Stomach (tissue), 9 donors: ENCODE data around the gene APOBEC3A. TPM values are rescaled to one million over a fixed set of nuclear protein-coding genes. Genes with fewer than 3 reads are reported as not detected.
"Not testable (repeated sequence)": the region's sequence is repeated elsewhere in the genome, so short reads cannot be mapped to it uniquely, and the experiment has no call there.

Source experiments
- DNase-seq, 2 donors: peaks; one replicate each; pipeline versions ENCODE4 v3.0.0 to v3.0.0-alpha.2; 2013 to 2019
- H3K27ac ChIP-seq, 5 donors: fragments of 200-600 bp in 4 of 5; sonication (generic) in 4 of 5; one replicate each; pipeline ENCODE4 v1.5.1; 2013 to 2019; ENCODE audit warnings: mild to moderate bottlenecking in 1 of 5, moderate library complexity in 1 of 5
- H3K27me3 ChIP-seq, 3 donors: fragments of 200-600 bp; sonication (generic); one replicate each; pipeline ENCODE4 v1.5.1; 2017 to 2019; ENCODE audit warnings: mixed run types in 1 of 3
- H3K36me3 ChIP-seq, 4 donors: fragments of 200-600 bp; sonication (generic); 1 replicate in 3 of 4; 2 replicates in 1 of 4; pipeline ENCODE4 v1.5.1; 2016 to 2019
- H3K4me1 ChIP-seq, 4 donors: fragments of 200-600 bp; sonication (generic); one replicate each; pipeline ENCODE4 v1.5.1; 2016 to 2019
- H3K4me3 ChIP-seq, 4 donors: fragments of 200-600 bp; sonication (generic) in 3 of 4; one replicate each; pipeline ENCODE4 v1.5.1; 2016 to 2019; ENCODE audit warnings: mild to moderate bottlenecking in 1 of 4
- H3K9me3 ChIP-seq, 4 donors: fragments of 200-600 bp; sonication (generic); one replicate each; pipeline ENCODE4 v1.5.1; 2016 to 2019
- CTCF ChIP-seq, 7 experiments: fragments of 450-650 bp in 4 of 7; fragments of 200-600 bp in 3 of 7; sonication (generic) in 3 of 7; IDR thresholded peaks; one replicate each; pipeline ENCODE4 v1.5.1; 2016 to 2019; ENCODE audit warnings: antibody characterized with exemption in 7 of 7, control low read depth in 2 of 7, mild to moderate bottlenecking in 1 of 7
- EP300 ChIP-seq: sonication (generic); formaldehyde crosslinking; IDR thresholded peaks from one replicate; pipeline ENCODE4 v1.6.1; 2017; ENCODE audit warnings: antibody characterized with exemption
- POLR2A ChIP-seq, 4 donors: fragments of 450-650 bp; IDR thresholded peaks; one replicate each; pipeline ENCODE4 v1.6.1; 2016; ENCODE audit warnings: antibody characterized with exemption in 4 of 4, control low read depth in 2 of 4, mild to moderate bottlenecking in 1 of 4, moderate library complexity in 1 of 4
- POLR2AphosphoS5 ChIP-seq, 3 donors: sonication (generic); formaldehyde crosslinking; IDR thresholded peaks; one replicate each; pipeline ENCODE4 v1.6.1; 2016; ENCODE audit warnings: antibody characterized with exemption in 3 of 3
- WGBS, 5 donors: extraction: QIAGEN DNeasy Blood & Tissue Kit in 3 of 5; methylation state at CpG; one replicate each; pipeline versions ENCODE4 v1.1.5 to v1.1.7; 2013 to 2018; 5-methylcytosine and 5-hydroxymethylcytosine counted together
- intact Hi-C: fragments of 100-400 bp; cut with DNase I; formaldehyde crosslinking; loops from one replicate; pipeline ENCODE4 v1.15.1; 2023; ENCODE audit warnings: low total_unique reads
- polyA plus RNA-seq, 3 donors: library from polyadenylated mRNA; stranded (reverse); fragments of 200-250 nt; gene quantifications; one replicate each; pipeline ENCODE4 v1.2.3, GENCODE V29; 2013
- total RNA-seq, 5 donors: library from RNA; depleted of rRNA; stranded (reverse); fragments of >200 nt; gene quantifications; one replicate each; pipeline versions ENCODE4 v1.1.0 to v1.2.3, GENCODE V29; 2014 to 2016
- donor health status: healthy with polysubstance abuse.
- donor health status: Bipolar disorder and iron deficiency.
- donor health status: healthy.

Gene APOBEC3A
- total and polyA plus RNA-seq, 8 donors = 1.2 to 3.3 (median 1.8) TPM; not detected in 4

- intact Hi-C loops = loop anchor here (10.0 kb wide), 1 partner anchor 138 kb away; no protein-coding TSS in a partner anchor
- WGBS, 5 donors = 0 to 21% (median 17%) methylated on average over 5 to 7 of the region's 7 CpGs
Measured at GRCh38 chr22:39003165-39003638, 45.8 kb downstream of the APOBEC3A start.

GRCh38 chr22:39007177-39007576, 49.8 kb downstream of the APOBEC3A start:
- no peaks in the 10 kb centered on the region for H3K36me3 ChIP-seq
- DNase-seq = no peak
- no peak overlapping the region for H3K27ac ChIP-seq
- intact Hi-C loops = loop anchor here (10.0 kb wide), 1 partner anchor 142 kb away; no protein-coding TSS in a partner anchor
- no peaks in the 10 kb centered on the region for H3K27me3 ChIP-seq
- H3K9me3 ChIP-seq = no peaks in the 10 kb centered on the region
- H3K4me3 ChIP-seq = no peak overlapping the region
- no peak for TF ChIP-seq EP300
- TF ChIP-seq CTCF (IDR thresholded peaks at IDR 0.05) = no peak
- no peak for TF ChIP-seq POLR2A (IDR thresholded peaks at IDR 0.05)
- no peak for TF ChIP-seq POLR2AphosphoS5 (IDR thresholded peaks at IDR 0.05)
- H3K4me1 ChIP-seq = peaks cover 0 to 9% (median 7%) of the 10 kb centered on the region in 4 donors
- 90 to 98% (median 96%) methylated on average over 5 of the region's 5 CpGs for WGBS, 5 donors

More at GRCh38 chr22:39003165-39003638, 45.8 kb downstream of the APOBEC3A start:
- peak; percentile 81 to 92 for DNase-seq
- Histone ChIP-seq H3K27ac (peak overlapping the region in 1 of 5 donors; percentile 22), H3K9me3 (peaks cover 0 to 3% (median 0%) of the 10 kb centered on the region in 4 donors), H3K27me3 (peaks cover 0 to 5% (median 0%) of the 10 kb centered on the region in 3 donors), H3K4me3 (no peak overlapping the region), H3K4me1 (peaks cover 0 to 9% (median 7%) of the 10 kb centered on the region in 4 donors), H3K36me3 (no peaks in the 10 kb centered on the region)
- peak in 2 of 3 donors; percentile 15 to 71 for TF ChIP-seq POLR2AphosphoS5 (IDR thresholded peaks at IDR 0.05)
- TF ChIP-seq EP300 = no peak
- no peak for TF ChIP-seq POLR2A (IDR thresholded peaks at IDR 0.05)
- peak in 5 of 7 experiments; percentile 64 to 93 (median 70) for TF ChIP-seq CTCF (IDR thresholded peaks at IDR 0.05)

- not testable (repeated sequence) for H3K4me3 ChIP-seq, H3K4me1 ChIP-seq, H3K27ac ChIP-seq, H3K27me3 ChIP-seq, H3K9me3 ChIP-seq, H3K36me3 ChIP-seq, DNase-seq
- intact Hi-C loops = loop anchor here (10.0 kb wide), 1 partner anchor 144 kb away; no protein-coding TSS in a partner anchor
- WGBS, 5 donors = 82 to 91% (median 88%) methylated on average over 8 of the region's 8 CpGs
Measured at GRCh38 chr22:39008271-39008850, 51.0 kb downstream of the APOBEC3A start.

- TF ChIP-seq EP300 (no peak), POLR2AphosphoS5 (IDR thresholded peaks at IDR 0.05) (no peak), POLR2A (IDR thresholded peaks at IDR 0.05) (no peak), CTCF (IDR thresholded peaks at IDR 0.05) (no peak)
- 83 to 85% (median 83%) methylated on average over 15 of the region's 15 CpGs for WGBS, 5 donors
- intact Hi-C loops = loop anchor here (10.0 kb wide), 1 partner anchor 114 kb away; no protein-coding TSS in a partner anchor
- DNase-seq = no peak
- H3K36me3 ChIP-seq = no peaks in the 10 kb centered on the region
- H3K27me3 ChIP-seq = no peaks in the 10 kb centered on the region
- H3K4me1 ChIP-seq = peaks cover 13 to 27% (median 19%) of the 10 kb centered on the region in 4 donors
- H3K4me3 ChIP-seq = no peak overlapping the region
- H3K9me3 ChIP-seq = no peaks in the 10 kb centered on the region
- H3K27ac ChIP-seq = no peak overlapping the region
Measured at GRCh38 chr22:39010946-39011345, 53.5 kb downstream of the APOBEC3A start.

Other genes with a start within 250 kb of the APOBEC3A start
- gene SUN2, start 201.6 kb upstream of the APOBEC3A start, total RNA-seq = 100 to 1,000 TPM; 108 to 387 (median 142) TPM
- 10 to 100 TPM; 25.3 to 51.8 (median 26.4) TPM for gene SUN2, start 201.6 kb upstream of the APOBEC3A start, polyA plus RNA-seq
- gene DNAL4, start 163.5 kb upstream of the APOBEC3A start, total RNA-seq = 10 to 100 TPM in 4 of 5 donors, under 1 TPM in 1; 0.58 to 33.0 (median 11.2) TPM
- 10 to 100 TPM; 15.9 to 22.5 (median 21.4) TPM for gene DNAL4, start 163.5 kb upstream of the APOBEC3A start, polyA plus RNA-seq
- gene NPTXR, start 113.6 kb upstream of the APOBEC3A start, total RNA-seq = 10 to 100 TPM in 2 of 5 donors, 1 to 10 TPM in 3; 1.2 to 19.6 (median 4.1) TPM
- gene NPTXR, start 113.6 kb upstream of the APOBEC3A start, polyA plus RNA-seq = 1 to 10 TPM in 2 of 3 donors, under 1 TPM in 1; 0.46 to 2.4 (median 2.2) TPM
- gene CBX6, start 85.4 kb upstream of the APOBEC3A start, total RNA-seq = 10 to 100 TPM; 15.4 to 46.0 (median 32.9) TPM
- 10 to 100 TPM in 2 of 3 donors, 1 to 10 TPM in 1; 8.9 to 20.3 (median 14.6) TPM for gene CBX6, start 85.4 kb upstream of the APOBEC3A start, polyA plus RNA-seq
- 1 to 10 TPM in 2 of 5 donors, not detected in 3; 1.1 to 4.8 TPM for gene APOBEC3B, start 24.7 kb downstream of the APOBEC3A start, total RNA-seq
- gene APOBEC3B, start 24.7 kb downstream of the APOBEC3A start, polyA plus RNA-seq = 1 to 10 TPM; 1.7 to 8.7 (median 3.8) TPM
- 10 to 100 TPM in 1 of 5 donors, 1 to 10 TPM in 4; 1.2 to 11.6 (median 2.0) TPM for gene APOBEC3C, start 56.6 kb downstream of the APOBEC3A start, total RNA-seq
- 10 to 100 TPM; 12.1 to 15.4 (median 14.9) TPM for gene APOBEC3C, start 56.6 kb downstream of the APOBEC3A start, polyA plus RNA-seq
- 1 to 10 TPM in 3 of 5 donors, under 1 TPM in 1, not detected in 1; 0.29 to 5.3 (median 2.4) TPM for gene APOBEC3D, start 63.5 kb downstream of the APOBEC3A start, total RNA-seq
- 1 to 10 TPM; 1.3 to 3.3 (median 2.9) TPM for gene APOBEC3D, start 63.5 kb downstream of the APOBEC3A start, polyA plus RNA-seq
- 1 to 10 TPM in 3 of 5 donors, under 1 TPM in 1, not detected in 1; 0.89 to 4.1 (median 2.3) TPM for gene APOBEC3F, start 83.3 kb downstream of the APOBEC3A start, total RNA-seq
- 1 to 10 TPM; 4.1 to 8.2 (median 4.6) TPM for gene APOBEC3F, start 83.3 kb downstream of the APOBEC3A start, polyA plus RNA-seq
- gene APOBEC3G, start 119.7 kb downstream of the APOBEC3A start, total RNA-seq = 10 to 100 TPM in 1 of 5 donors, 1 to 10 TPM in 2, under 1 TPM in 1, not detected in 1; 0.45 to 19.6 (median 3.6) TPM
- 1 to 10 TPM; 4.1 to 9.3 (median 7.0) TPM for gene APOBEC3G, start 119.7 kb downstream of the APOBEC3A start, polyA plus RNA-seq
- 1 to 10 TPM in 1 of 5 donors, not detected in 4; 7.8 TPM for gene APOBEC3H, start 139.6 kb downstream of the APOBEC3A start, total RNA-seq
- under 1 TPM in 1 of 3 donors, not detected in 2; 0.63 TPM for gene APOBEC3H, start 139.6 kb downstream of the APOBEC3A start, polyA plus RNA-seq
- gene CBX7, start 195.1 kb downstream of the APOBEC3A start, total RNA-seq = 10 to 100 TPM; 10.1 to 84.6 (median 29.6) TPM
- gene CBX7, start 195.1 kb downstream of the APOBEC3A start, polyA plus RNA-seq = 10 to 100 TPM; 28.6 to 46.3 (median 29.8) TPM